ENCODE results near the gene ITPRIPL2. TPM values are rescaled to one million over a fixed set of nuclear protein-coding genes. Genes with fewer than 3 reads are reported as not detected.
A peak's percentile ranks its signal among the peaks of the same experiment; 100 is the strongest.

Gene ITPRIPL2
- total RNA-seq, 2 experiments from 2014 or later: not detected

DNA sequence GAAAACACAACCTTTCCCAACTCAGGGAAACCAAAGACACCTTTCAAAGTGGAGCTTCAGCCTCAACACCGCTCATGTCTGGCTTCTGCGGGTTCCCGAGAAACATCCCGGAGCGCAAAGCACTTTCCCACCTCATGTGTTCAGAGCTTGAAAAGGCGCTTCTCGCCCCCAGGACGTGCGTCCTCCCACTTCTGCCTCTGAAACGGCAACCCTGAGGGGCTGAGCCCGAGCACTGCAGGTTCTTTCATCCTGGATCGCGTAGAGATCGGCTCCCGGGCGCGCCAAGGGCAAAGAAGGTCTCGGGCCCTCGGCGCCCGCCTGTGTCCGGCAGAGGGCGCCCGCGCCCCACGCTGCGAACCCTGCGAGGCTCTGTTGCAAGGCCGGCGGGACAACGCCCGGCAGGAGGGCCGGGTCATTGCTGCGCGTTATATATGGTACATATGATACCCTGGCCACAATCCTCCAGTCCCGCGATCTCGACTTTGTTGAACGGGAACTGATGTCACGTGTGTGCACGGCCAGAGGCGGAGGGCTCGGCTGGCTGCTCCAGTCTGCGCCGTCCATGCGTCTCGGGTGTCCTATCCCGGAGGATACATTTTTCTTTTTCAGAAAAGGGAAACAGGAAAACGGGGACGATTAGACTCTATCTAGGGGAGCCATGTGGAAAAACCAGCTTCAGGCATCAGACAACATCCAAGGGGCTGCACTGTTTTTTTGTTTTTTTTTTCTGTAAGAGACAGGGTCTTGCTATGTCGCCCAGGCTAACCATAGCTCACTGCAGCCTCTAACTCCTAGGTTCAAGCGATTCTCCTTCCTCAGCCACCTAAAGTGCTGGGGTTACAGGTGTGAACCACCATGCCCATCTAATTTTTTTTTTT, 27.2 kb upstream of the ITPRIPL2 start:
- H3K36me3 ChIP-seq (ENCODE audit: insufficient read depth, low read length): peaks cover 8% of the 10 kb centered on the region
- H3K9me2 ChIP-seq (ENCODE audit: insufficient read depth, low read length): no peaks in the 10 kb centered on the region
- peak overlapping the region; percentile 42; the same call in 1 of the 2 replicates for H2AFZ ChIP-seq (ENCODE audit: low read length)
- intact Hi-C loops (cut with micrococcal nuclease; ENCODE audit: unreplicated experiment): loop anchor here (1.0 to 2.0 kb wide), 3 partner anchors 94 to 416 kb away; no protein-coding TSS in a partner anchor
- H3K4me1 ChIP-seq (ENCODE audit: insufficient read depth, low read length, poor library complexity, severe bottlenecking): peaks cover 11% of the 10 kb centered on the region
- H4K20me1 ChIP-seq (ENCODE audit: insufficient read depth, low read length): no peaks in the 10 kb centered on the region
- peak overlapping the region; percentile 57; the same call in 1 of the 2 replicates for H3K4me2 ChIP-seq (ENCODE audit: low read length)
- H3K27ac ChIP-seq (ENCODE audit: low read depth, low read length, poor library complexity, severe bottlenecking): no peak overlapping the region
- ChIA-PET CTCF (ENCODE audit: unreplicated experiment) (interaction anchor here (0.6 kb wide), 1 partner anchor 1207 kb away, joined by 3 read pairs; no protein-coding TSS in a partner anchor), POLR2A (interaction anchor here (0.7 kb wide), 1 partner anchor 11 kb away, joined by 4 read pairs; no protein-coding TSS in a partner anchor)
- BruUV-seq (replicated peaks): no TSS peak
- TF ChIP-seq, protein P1, sequence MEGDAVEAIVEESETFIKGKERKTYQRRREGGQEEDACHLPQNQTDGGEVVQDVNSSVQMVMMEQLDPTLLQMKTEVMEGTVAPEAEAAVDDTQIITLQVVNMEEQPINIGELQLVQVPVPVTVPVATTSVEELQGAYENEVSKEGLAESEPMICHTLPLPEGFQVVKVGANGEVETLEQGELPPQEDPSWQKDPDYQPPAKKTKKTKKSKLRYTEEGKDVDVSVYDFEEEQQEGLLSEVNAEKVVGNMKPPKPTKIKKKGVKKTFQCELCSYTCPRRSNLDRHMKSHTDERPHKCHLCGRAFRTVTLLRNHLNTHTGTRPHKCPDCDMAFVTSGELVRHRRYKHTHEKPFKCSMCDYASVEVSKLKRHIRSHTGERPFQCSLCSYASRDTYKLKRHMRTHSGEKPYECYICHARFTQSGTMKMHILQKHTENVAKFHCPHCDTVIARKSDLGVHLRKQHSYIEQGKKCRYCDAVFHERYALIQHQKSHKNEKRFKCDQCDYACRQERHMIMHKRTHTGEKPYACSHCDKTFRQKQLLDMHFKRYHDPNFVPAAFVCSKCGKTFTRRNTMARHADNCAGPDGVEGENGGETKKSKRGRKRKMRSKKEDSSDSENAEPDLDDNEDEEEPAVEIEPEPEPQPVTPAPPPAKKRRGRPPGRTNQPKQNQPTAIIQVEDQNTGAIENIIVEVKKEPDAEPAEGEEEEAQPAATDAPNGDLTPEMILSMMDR (conservative IDR thresholded peaks at IDR 0.05; ENCODE audit: low read length): peak; percentile 97
- no peak for TF ChIP-seq EZH2phosphoT487 (IDR thresholded peaks at IDR 0.05; ENCODE audit: borderline replicate concordance, low read depth, low read length)
- DNase-seq (ENCODE audit: low spot score): peak; percentile 78
- H3K79me2 ChIP-seq (ENCODE audit: insufficient read depth, low read depth, low read length): no peaks in the 10 kb centered on the region
- H3K9me3 ChIP-seq (ENCODE audit: low read length): no peaks in the 10 kb centered on the region
- no peak overlapping the region for H3K4me3 ChIP-seq (ENCODE audit: low read depth, low read length, poor library complexity, severe bottlenecking)

DNA sequence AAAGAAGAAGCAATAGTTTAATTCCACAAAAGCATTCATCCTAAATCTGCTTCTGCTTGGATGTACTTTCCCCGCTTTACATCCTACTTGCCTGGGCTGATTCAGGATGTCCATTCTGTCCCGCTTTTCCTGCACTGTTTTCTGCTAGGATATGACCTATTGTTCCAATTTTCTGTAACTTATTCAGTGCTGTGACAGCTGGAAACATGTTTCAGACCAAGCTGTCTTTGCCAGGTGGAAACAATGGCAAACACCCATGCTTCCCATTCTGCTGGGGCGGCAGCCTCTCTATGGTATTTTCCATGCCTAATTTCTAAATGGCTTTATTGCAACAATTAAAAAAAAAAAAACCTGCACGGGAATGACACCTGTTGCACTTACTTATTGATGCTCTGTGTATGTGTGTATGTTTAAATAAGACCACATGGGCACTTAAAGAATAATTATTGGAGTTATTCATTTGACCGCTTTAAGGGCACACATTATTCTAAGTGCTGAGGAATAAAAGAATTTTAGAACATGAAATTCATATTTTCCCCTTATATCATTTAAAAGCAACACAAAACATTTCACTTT, 25.3 kb upstream of the ITPRIPL2 start:
- Histone ChIP-seq H3K27ac (ENCODE audit: low read depth, low read length, poor library complexity, severe bottlenecking) (no peak overlapping the region), H3K4me2 (ENCODE audit: low read length) (no peak overlapping the region), H3K4me3 (ENCODE audit: low read depth, low read length, poor library complexity, severe bottlenecking) (no peak overlapping the region), H3K4me1 (ENCODE audit: insufficient read depth, low read length, poor library complexity, severe bottlenecking) (peaks cover 8% of the 10 kb centered on the region), H3K9me2 (ENCODE audit: insufficient read depth, low read length) (no peaks in the 10 kb centered on the region), H3K36me3 (ENCODE audit: insufficient read depth, low read length) (no peaks in the 10 kb centered on the region), H3K9me3 (ENCODE audit: low read length) (0 out of 2 replicates have a peak, but pooled peaks cover 4% of the 10 kb centered on the region), H4K20me1 (ENCODE audit: insufficient read depth, low read length) (no peaks in the 10 kb centered on the region), H3K79me2 (ENCODE audit: insufficient read depth, low read depth, low read length) (no peaks in the 10 kb centered on the region), H2AFZ (ENCODE audit: low read length) (no peak overlapping the region)
- ChIA-PET CTCF (ENCODE audit: unreplicated experiment) (no interaction called here), POLR2A (interaction anchor here (0.7 kb wide), 2 partner anchors 29 to 300 kb away, joined by 3 read pairs; no protein-coding TSS in a partner anchor)
- BruUV-seq (replicated peaks): no TSS peak
- DNase-seq (ENCODE audit: low spot score): no peak
- TF ChIP-seq EZH2phosphoT487 (IDR thresholded peaks at IDR 0.05; ENCODE audit: borderline replicate concordance, low read depth, low read length): no peak
- TF ChIP-seq, protein P1 (conservative IDR thresholded peaks at IDR 0.05; ENCODE audit: low read length): no peak
- intact Hi-C loops (cut with micrococcal nuclease; ENCODE audit: unreplicated experiment): no loop called here

Measured in OCI-LY7 (cell line).